ENCODE results near the gene PTPN1. TPM values are rescaled to one million over a fixed set of nuclear protein-coding genes. Genes with fewer than 3 reads are reported as not detected.

PTPN1 gene
- total and polyA plus RNA-seq, 10 of the 15 experiments (the other 5 are each of a cell fraction or from before 2014, with no cell fraction given), result 15.9 to 74.7 (median 43.9) TPM

GRCh38 chr20:50595433-50595895, 85.3 kb downstream of the PTPN1 start (continued):
- TF ChIP-seq BCLAF1 (IDR thresholded peaks at IDR 0.05) (no peak), HDAC6 (IDR thresholded peaks at IDR 0.05; ENCODE audit: unreplicated experiment) (no peak), CHD1 (IDR thresholded peaks at IDR 0.05; ENCODE audit: low read depth, low read length) (no peak), ZNF207 (IDR thresholded peaks at IDR 0.05; ENCODE audit: borderline replicate concordance) (no peak), FOS (IDR thresholded peaks at IDR 0.05; ENCODE audit: borderline replicate concordance, extremely low read depth, insufficient read length) (no peak), ZNF217 (IDR thresholded peaks at IDR 0.05) (no peak), ZNF274 (IDR thresholded peaks at IDR 0.05; ENCODE audit: insufficient read depth, insufficient read length) (no peak)

GRCh38 chr20:50595988-50596693, 86.0 kb downstream of the PTPN1 start:
- ATAC-seq, result no peak; the same call in 2 of the 3 replicates
- intact Hi-C loops (cut with micrococcal nuclease; ENCODE audit: unreplicated experiment), result no loop called here
- POLR2A ChIA-PET, result no interaction called here

More at GRCh38 chr20:50595988-50596693, 86.0 kb downstream of the PTPN1 start:
- Histone ChIP-seq H3K4me3 (no peak overlapping the region), H3K36me3 (ENCODE audit: control insufficient read depth in 2 of 2, insufficient read depth in 2 of 2, low read length in 1 of 2) (no peaks in the 10 kb centered on the region), H3K4me1 (ENCODE audit: control insufficient read depth, insufficient read depth, low read length) (peaks cover 6% of the 10 kb centered on the region; the same call in 1 of the 2 replicates), H3K4me2 (ENCODE audit: control insufficient read depth, insufficient read depth) (no peak overlapping the region), H3K9ac (ENCODE audit: control insufficient read depth, insufficient read depth, low read length) (no peak overlapping the region), H4K20me1 (ENCODE audit: control insufficient read depth, insufficient read depth) (no peaks in the 10 kb centered on the region), H3K79me2 (ENCODE audit: control insufficient read depth, insufficient read depth, low read length) (no peaks in the 10 kb centered on the region), H3K27ac (ENCODE audit: control insufficient read depth, insufficient read depth) (no peak overlapping the region), H2AFZ (ENCODE audit: control insufficient read depth, low read depth, low read length) (no peak overlapping the region), H3K27me3 (replicated peaks in 1 of 2; ENCODE audit: control insufficient read depth in 2 of 2, insufficient read depth in 2 of 2, low read length in 1 of 2) (no peaks in the 10 kb centered on the region), H3K9me3 (replicated peaks; ENCODE audit: control insufficient read depth, insufficient read depth, low read length) (no peaks in the 10 kb centered on the region)
- CTCF ChIA-PET, result interaction anchor here (0.9 to 1.9 kb wide), 3 partner anchors 8 to 21 kb away, joined by 4 to 8 read pairs (median 5); no protein-coding TSS in a partner anchor
- in situ Hi-C loops (cut with MboI), result no loop called here
- DNase-seq (ENCODE audit: low read depth, low spot score) (no peak), FAIRE-seq (no peak)
- BruUV-seq (replicated peaks), result no TSS peak
- no peak for TF ChIP-seq CBX5 (IDR thresholded peaks at IDR 0.05; ENCODE audit: low read depth)
- no peak for TF ChIP-seq ZNF622 (IDR thresholded peaks at IDR 0.05)
- TF ChIP-seq ZNF274 (IDR thresholded peaks at IDR 0.05; ENCODE audit: insufficient read depth, insufficient read length), result no peak
- TF ChIP-seq SMARCA5 (IDR thresholded peaks at IDR 0.05), result no peak
- TF ChIP-seq RBBP5 (conservative IDR thresholded peaks at IDR 0.05), result no peak
- no peak for TF ChIP-seq FOXK2 (IDR thresholded peaks at IDR 0.05)
- no peak for TF ChIP-seq JUND (IDR thresholded peaks at IDR 0.05; ENCODE audit: low read depth, low read length)
- TF ChIP-seq ATF2 (IDR thresholded peaks at IDR 0.05; ENCODE audit: low read length), result no peak
- no peak for TF ChIP-seq RELA (IDR thresholded peaks at IDR 0.05; ENCODE audit: borderline replicate concordance, partially characterized antibody)
- TF ChIP-seq ZBED1 (IDR thresholded peaks at IDR 0.05; ENCODE audit: borderline replicate concordance), result no peak
- no peak for TF ChIP-seq ZNF217 (IDR thresholded peaks at IDR 0.05)
- no peak for TF ChIP-seq YBX1 (IDR thresholded peaks at IDR 0.05)
- TF ChIP-seq TBL1XR1 (IDR thresholded peaks at IDR 0.05; ENCODE audit: low read depth, low read length), result no peak
- TF ChIP-seq NFXL1 (IDR thresholded peaks at IDR 0.05; ENCODE audit: borderline replicate concordance), result no peak
- TF ChIP-seq MYC (IDR thresholded peaks at IDR 0.05; ENCODE audit: insufficient read depth, insufficient read length, insufficient replicate concordance, low read length, severe bottlenecking), result no peak
- SMC1A ChIA-PET (ENCODE audit: uncharacterized antibody, unreplicated experiment), result interaction anchor here (0.8 to 1.4 kb wide), 3 partner anchors 10 to 153 kb away, joined by 3 to 4 read pairs (median 3); no protein-coding TSS in a partner anchor
- RAD21 ChIA-PET (ENCODE audit: unreplicated experiment), result no interaction called here
- WGBS (ENCODE audit: insufficient coverage, insufficient replicate concordance, low lambda C conversion rate, missing lambda C conversion rate), result 54% methylated on average over 15 of the region's 15 CpGs

Data from GM12878 (cell line).